Glutamatergic neuron (in vitro differentiated cells): Measurements from ENCODE around the gene ABHD1. TPM values are rescaled to one million over a fixed set of nuclear protein-coding genes. Genes with fewer than 3 reads are reported as not detected.
"Not testable (repeated sequence)": the region's sequence is repeated elsewhere in the genome, so short reads cannot be mapped to it uniquely, and the experiment has no call there.

Source experiments
- DNase-seq: peaks from one replicate; pipeline ENCODE4 v3.0.0; 2022
- H3K27ac Mint-ChIP-seq: one replicate; pipeline ENCODE4 v1.8.0; 2020; ENCODE audit warnings: mild to moderate bottlenecking, mixed read lengths, inconsistent platforms; ENCODE audit not compliant: unreplicated experiment
- H3K27me3 Mint-ChIP-seq: one replicate; pipeline ENCODE4 v1.8.0; 2020; ENCODE audit warnings: mild to moderate bottlenecking, moderate library complexity, mixed read lengths, inconsistent platforms; ENCODE audit not compliant: unreplicated experiment
- H3K36me3 Mint-ChIP-seq: one replicate; pipeline ENCODE4 v1.8.0; 2020; ENCODE audit warnings: mild to moderate bottlenecking, mixed read lengths, inconsistent platforms; ENCODE audit not compliant: unreplicated experiment
- H3K4me1 Mint-ChIP-seq: one replicate; pipeline ENCODE4 v1.8.0; 2020; ENCODE audit warnings: mild to moderate bottlenecking, low read depth, mixed read lengths, inconsistent platforms; ENCODE audit not compliant: unreplicated experiment
- H3K4me3 Mint-ChIP-seq: one replicate; pipeline ENCODE4 v1.8.0; 2020; ENCODE audit warnings: mild to moderate bottlenecking, mixed read lengths, inconsistent platforms; ENCODE audit not compliant: unreplicated experiment
- H3K9me3 Mint-ChIP-seq: one replicate; pipeline ENCODE4 v1.8.0; 2020; ENCODE audit warnings: mild to moderate bottlenecking, moderate library complexity, mixed read lengths, inconsistent platforms; ENCODE audit not compliant: unreplicated experiment
- total RNA-seq: library from RNA; stranded (reverse); fragmentation: NEBNext Ultra II Directional; extraction: Animal tissue kit (Norgen Biotek cat#: 25700); gene quantifications from one replicate; pipeline ENCODE4 v1.2.1, GENCODE V29; 2021; ENCODE audit not compliant: unreplicated experiment
- TF ChIP-seq, protein P1 (sequence below): fragments of 200-600 bp; sonication (generic); IDR thresholded peaks from one replicate; pipeline ENCODE4 v1.5.0; 2021; ENCODE audit not compliant: partially characterized antibody, unreplicated experiment

Gene ABHD1
- total RNA-seq, 1 donor from 2014 or later = not detected

DNA sequence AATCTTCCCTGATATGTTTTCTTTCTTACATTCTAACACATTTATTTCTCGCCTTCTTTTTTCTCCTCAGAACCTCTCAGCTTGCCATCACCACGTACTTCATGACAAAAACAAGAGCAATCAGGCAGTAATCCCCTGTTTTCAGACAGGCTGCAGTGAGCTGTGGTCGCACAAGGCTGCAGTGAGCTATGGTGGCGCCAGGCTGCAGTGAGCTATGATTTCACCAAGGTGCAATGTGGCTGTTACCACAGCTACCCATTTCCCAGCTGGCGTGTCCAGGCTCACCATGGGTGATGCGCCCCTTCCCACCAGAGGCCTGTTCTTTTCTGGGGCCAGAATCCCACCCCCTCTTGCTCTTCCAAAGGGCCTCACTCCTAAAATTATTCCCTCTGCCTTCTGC lies 51.0 kb downstream of the ABHD1 start:
- Mint-ChIP-seq H3K4me3 (no peak overlapping the region), H3K27ac (no peak overlapping the region), H3K9me3 (no peaks in the 10 kb centered on the region), H3K36me3 (no peaks in the 10 kb centered on the region), H3K27me3 (peaks cover 5% of the 10 kb centered on the region), H3K4me1 (no peaks in the 10 kb centered on the region)
- TF ChIP-seq, protein P1, sequence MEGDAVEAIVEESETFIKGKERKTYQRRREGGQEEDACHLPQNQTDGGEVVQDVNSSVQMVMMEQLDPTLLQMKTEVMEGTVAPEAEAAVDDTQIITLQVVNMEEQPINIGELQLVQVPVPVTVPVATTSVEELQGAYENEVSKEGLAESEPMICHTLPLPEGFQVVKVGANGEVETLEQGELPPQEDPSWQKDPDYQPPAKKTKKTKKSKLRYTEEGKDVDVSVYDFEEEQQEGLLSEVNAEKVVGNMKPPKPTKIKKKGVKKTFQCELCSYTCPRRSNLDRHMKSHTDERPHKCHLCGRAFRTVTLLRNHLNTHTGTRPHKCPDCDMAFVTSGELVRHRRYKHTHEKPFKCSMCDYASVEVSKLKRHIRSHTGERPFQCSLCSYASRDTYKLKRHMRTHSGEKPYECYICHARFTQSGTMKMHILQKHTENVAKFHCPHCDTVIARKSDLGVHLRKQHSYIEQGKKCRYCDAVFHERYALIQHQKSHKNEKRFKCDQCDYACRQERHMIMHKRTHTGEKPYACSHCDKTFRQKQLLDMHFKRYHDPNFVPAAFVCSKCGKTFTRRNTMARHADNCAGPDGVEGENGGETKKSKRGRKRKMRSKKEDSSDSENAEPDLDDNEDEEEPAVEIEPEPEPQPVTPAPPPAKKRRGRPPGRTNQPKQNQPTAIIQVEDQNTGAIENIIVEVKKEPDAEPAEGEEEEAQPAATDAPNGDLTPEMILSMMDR = no peak
- no peak for DNase-seq

DNA sequence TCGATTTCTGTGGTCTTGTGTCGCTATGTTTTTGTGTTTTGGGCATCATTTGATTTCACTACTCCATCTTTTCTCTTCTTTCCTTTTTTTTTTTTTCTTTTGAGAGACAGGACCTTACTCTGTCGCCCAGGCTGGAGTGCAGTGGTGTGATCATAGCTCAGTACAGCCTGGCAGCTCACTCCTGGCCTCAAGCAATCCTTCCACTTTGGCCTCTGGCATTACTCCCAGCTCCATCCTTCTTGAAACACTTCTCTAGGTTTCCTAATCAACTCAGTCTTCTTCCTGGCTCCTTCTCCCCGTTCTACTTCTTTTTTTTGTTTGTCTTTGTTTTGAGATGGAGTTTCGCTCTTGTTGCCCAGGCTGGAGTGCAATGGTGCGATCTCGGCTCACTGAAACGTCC lies 51.7 kb downstream of the ABHD1 start:
- Mint-ChIP-seq H3K36me3 (no peaks in the 10 kb centered on the region), H3K27me3 (peaks cover 5% of the 10 kb centered on the region), H3K27ac (no peak overlapping the region), H3K4me1 (no peaks in the 10 kb centered on the region), H3K4me3 (no peak overlapping the region), H3K9me3 (no peaks in the 10 kb centered on the region)
- TF ChIP-seq, protein P1 = no peak
- no peak for DNase-seq

DNA sequence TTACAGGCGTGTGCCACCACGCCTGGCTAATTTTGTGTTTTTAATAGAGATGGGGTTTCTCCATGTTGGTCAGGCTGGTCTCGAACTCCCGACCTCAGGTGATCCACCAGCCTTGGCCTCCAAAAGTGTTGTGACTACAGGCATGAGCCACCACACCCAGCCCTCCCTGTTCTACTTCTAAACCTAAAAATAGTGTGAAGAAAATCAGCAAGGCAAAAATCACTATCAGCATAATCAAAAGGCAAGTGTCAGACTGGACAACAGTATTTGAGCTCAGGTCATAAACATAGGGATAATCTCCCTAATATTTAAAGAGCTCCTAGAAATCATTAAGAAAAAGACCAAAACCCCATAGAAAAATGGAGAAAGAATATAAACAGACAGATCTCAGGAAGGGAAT lies 52.2 kb downstream of the ABHD1 start:
- H3K4me1 Mint-ChIP-seq, H3K4me3 Mint-ChIP-seq, H3K27ac Mint-ChIP-seq, H3K9me3 Mint-ChIP-seq, H3K36me3 Mint-ChIP-seq, DNase-seq, H3K27me3 Mint-ChIP-seq: not testable (repeated sequence)

DNA sequence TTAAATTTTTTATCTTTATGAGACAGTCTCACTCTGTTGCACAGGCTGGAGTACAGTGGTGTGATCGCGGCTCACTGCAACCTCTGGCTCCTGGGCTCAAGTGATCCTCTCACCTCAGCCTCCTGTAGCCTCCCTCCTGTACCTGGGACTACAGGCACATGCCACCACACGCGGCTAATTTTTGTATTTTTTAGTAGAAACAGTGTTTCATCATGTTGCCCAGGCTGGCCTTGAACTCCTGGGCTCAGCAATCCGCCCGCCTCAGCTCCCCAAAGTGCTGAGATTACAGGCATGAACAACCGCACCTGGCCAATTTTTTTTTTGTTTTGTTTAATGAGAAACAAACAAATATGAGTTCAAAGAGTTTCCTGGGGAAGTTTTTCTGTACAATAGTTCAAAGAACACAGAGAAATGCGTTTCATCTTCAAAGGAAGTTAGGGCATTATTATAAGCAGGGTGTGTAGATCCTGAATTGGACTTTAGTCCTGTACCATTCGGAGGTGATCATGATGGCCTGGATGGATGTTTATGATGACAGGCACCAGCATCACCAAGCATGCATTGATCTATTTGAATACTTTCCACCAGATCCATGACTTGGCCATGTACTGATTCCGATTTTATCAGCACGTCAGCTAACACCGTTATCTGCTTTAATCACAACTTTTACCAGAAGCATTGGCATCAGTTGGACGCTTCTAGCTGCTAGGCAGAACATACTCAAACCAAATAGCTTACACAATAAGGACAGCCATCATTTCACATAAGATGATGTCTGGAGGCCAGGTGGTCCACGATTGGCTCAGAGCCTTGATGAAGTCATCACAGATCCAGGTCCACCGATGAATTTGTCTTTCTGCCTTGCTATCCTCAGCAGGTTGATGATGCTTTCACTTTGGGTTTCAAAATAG lies 54.1 kb downstream of the ABHD1 start:
- Mint-ChIP-seq H3K4me1 (no peaks in the 10 kb centered on the region), H3K36me3 (no peaks in the 10 kb centered on the region), H3K27ac (no peak overlapping the region), H3K9me3 (no peaks in the 10 kb centered on the region), H3K27me3 (peaks cover 5% of the 10 kb centered on the region), H3K4me3 (no peak overlapping the region)
- DNase-seq = no peak
- TF ChIP-seq, protein P1 = no peak

DNA sequence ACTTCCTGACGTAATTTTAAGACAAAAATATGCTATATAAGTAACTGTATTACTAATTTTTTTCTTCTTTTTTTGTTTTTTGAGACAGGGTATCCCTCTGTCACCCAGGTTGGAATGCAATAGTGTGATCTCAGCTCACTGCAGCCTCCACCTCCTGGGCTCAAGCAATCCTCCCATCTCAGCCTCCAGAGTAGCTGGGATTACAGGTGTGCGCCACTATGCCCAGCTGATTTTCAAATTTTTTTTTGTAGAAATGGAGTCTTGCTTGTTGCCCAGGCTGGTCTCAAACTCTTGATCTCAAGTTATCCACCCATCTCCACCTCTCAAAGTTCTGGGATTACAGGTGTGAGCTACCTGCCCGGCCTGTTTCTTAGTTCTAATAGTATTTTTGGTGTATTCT lies 54.9 kb downstream of the ABHD1 start:
- Mint-ChIP-seq H3K4me3 (no peak overlapping the region), H3K27me3 (peaks cover 5% of the 10 kb centered on the region), H3K4me1 (no peaks in the 10 kb centered on the region)

More for the DNA sequence above, 54.9 kb downstream of the ABHD1 start:
- TF ChIP-seq, protein P1 = no peak
- Mint-ChIP-seq H3K36me3 (no peaks in the 10 kb centered on the region), H3K9me3 (no peaks in the 10 kb centered on the region), H3K27ac (no peak overlapping the region)
- no peak for DNase-seq
